Fibroblast of villous mesenchyme (primary cell): ENCODE data around the gene BTBD9. TPM values are rescaled to one million over a fixed set of nuclear protein-coding genes. Genes with fewer than 3 reads are reported as not detected.

ENCODE experiments used
- DNase-seq: peaks from one replicate; pipeline ENCODE4 v3.0.0-alpha.2; 2010; ENCODE audit warnings: low read depth
- H3K4me3 ChIP-seq: 2 replicates; pipeline ENCODE4 v1.5.1; 2011; ENCODE audit warnings: low read depth, mild to moderate bottlenecking, low read length
- total RNA-seq: library from RNA; depleted of rRNA; stranded (reverse); fragments of >200 nt; gene quantifications from 2 replicates; pipeline ENCODE4 v1.2.3, GENCODE V29; 2012
- TF ChIP-seq, protein P1 (sequence below): IDR thresholded peaks from 2 replicates; pipeline ENCODE4 v1.5.1; 2012; ENCODE audit warnings: low read depth, mild to moderate bottlenecking, low read length; ENCODE audit not compliant: insufficient read depth

Gene BTBD9
- total RNA-seq, 1 donor = 12.1 TPM

DNA sequence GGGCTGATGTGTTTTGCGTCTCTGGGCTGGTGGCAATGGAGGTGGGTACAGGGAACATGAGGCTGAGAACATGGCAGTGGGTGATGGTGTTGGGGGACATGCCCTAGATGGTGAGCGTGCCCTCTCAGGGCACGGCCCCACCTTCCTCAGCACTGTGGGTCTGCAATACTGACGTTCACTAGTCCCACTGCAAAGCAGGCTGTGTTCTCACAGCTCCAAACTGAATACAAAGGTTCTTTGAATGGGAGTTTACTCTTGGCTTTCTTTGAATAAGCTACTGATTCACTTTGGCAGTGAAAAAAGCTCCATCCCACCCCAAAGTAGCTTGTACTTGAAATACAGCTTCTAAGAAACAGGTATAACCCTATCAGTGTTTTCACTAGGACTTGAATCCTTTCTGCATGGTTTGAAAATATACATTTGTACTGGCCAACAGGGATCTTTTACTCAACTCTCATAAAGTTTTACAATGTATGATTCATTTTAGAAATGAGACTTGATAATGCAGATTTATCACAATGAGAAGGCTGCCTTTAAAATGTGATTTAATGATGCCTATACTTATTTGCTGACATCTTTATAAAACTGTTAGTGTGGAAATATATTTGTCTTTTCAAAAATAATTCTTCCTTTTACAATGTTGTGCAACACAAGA lies 419.5 kb downstream of the BTBD9 start:
- TF ChIP-seq, protein P1, sequence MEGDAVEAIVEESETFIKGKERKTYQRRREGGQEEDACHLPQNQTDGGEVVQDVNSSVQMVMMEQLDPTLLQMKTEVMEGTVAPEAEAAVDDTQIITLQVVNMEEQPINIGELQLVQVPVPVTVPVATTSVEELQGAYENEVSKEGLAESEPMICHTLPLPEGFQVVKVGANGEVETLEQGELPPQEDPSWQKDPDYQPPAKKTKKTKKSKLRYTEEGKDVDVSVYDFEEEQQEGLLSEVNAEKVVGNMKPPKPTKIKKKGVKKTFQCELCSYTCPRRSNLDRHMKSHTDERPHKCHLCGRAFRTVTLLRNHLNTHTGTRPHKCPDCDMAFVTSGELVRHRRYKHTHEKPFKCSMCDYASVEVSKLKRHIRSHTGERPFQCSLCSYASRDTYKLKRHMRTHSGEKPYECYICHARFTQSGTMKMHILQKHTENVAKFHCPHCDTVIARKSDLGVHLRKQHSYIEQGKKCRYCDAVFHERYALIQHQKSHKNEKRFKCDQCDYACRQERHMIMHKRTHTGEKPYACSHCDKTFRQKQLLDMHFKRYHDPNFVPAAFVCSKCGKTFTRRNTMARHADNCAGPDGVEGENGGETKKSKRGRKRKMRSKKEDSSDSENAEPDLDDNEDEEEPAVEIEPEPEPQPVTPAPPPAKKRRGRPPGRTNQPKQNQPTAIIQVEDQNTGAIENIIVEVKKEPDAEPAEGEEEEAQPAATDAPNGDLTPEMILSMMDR = no peak
- no peak for DNase-seq
- H3K4me3 ChIP-seq = no peak overlapping the region

DNA sequence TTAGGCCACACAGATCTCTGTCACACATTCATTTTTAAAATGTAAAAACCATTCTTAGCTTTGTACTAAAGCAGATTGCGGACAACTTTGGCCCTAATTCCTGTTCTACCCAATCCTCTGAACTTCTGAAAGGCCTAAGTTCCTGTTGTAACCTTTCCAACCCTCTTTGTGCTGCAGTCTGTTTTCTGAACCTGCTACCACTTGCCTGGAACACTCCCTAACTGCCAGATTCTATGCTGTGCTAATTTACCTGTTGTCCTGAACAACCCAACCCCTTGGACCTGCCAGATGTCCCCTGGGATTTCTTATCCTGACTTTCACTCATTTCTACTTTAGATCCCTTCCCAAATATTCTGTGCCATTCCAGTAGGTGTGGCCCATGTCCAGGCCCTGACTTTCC lies 421.5 kb downstream of the BTBD9 start:
- TF ChIP-seq, protein P1 = no peak
- DNase-seq = no peak
- H3K4me3 ChIP-seq = no peak overlapping the region

- TF ChIP-seq, protein P1 = no peak
- no peak for DNase-seq
- no peak overlapping the region for H3K4me3 ChIP-seq
Measured at GRCh38 chr6:38216451-38216850, 423.3 kb downstream of the BTBD9 start.

DNA sequence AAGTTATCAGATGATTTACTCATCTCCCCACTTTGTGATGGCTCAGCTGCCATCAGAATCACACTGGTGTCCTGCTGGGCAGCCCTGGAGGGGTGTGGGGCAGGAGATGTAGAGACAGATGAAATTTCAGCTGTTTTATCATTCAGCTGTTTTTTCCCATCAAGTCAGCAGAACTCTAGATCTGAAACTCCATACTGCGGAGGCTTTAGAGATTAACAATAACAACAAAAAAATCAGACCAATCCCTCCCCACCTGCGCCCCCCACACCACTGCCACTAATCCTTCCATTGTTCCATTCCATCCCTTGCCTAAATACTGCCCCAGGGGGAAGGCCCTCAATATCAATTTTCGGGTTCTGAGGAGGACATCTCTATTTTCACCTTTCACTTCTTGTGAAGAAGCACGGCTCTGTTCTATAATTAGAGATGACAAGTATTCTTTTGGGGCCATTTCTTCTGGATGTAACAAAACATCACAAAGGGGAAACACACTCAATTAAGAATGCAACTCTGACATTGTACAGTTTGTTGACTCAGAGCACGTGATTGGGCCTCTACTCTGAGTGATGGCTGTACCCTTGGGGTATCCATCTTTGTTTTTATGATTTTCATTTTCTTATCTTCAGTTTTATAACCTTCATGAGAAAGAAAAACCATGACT lies 423.9 kb downstream of the BTBD9 start:
- no peak overlapping the region for H3K4me3 ChIP-seq
- TF ChIP-seq, protein P1 = no peak
- DNase-seq = no peak

DNA sequence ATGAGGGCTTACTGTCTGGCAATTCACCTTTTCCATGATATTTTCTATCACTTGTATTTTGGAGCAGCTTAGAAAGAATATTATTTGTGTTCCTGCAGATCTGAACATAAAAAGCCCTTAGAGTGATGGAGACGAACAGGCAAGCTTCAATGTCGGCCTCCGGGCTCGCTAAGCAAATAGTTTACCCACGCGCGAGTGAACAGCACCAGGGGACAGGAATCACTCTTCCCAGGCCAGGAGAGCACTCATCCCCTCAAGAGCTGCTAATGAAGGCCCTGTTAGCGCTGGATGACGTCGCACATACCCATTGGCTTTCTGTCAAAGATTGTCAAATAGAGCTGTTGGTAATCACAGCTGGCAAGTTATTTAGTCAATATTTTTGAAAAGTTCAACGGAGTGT lies 424.5 kb downstream of the BTBD9 start:
- no peak for DNase-seq
- H3K4me3 ChIP-seq = no peak overlapping the region
- TF ChIP-seq, protein P1 = no peak

DNA sequence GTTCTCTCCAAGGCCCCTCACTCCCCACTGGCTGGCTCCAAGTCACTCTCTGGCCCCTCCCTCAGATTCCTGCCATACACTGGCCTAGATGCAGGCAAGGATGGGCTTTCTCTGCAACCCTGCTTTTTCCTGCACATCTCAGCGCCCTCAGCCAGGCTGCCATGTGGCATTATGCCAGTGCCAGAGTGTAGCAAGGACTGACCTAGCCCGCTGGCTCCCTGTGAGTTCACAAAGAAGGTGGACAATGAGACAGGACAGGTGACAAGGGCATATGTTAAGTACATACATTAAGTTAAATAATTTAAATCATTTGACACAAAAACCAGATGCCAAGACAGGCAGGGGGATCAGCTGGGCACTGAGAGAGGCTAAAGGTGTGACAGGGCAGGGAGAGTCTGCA lies 425.6 kb downstream of the BTBD9 start:
- H3K4me3 ChIP-seq = no peak overlapping the region
- TF ChIP-seq, protein P1 = no peak
- DNase-seq = no peak
